C4-2B (cell line): ENCODE results near the gene PXDC1.

Experiments
- CTCF ChIP-seq: fragments of 450-650 bp; conservative IDR thresholded peaks from 2 replicates; pipeline ENCODE4 v1.5.1; 2017; ENCODE audit warnings: mild to moderate bottlenecking
- ZFX ChIP-seq: fragments of 450-650 bp; IDR thresholded peaks from 2 replicates; pipeline ENCODE4 v1.6.1; 2017

- no peak for TF ChIP-seq CTCF
- TF ChIP-seq ZFX, result no peak
These were observed 54.9 kb downstream of the PXDC1 start for GRCh38 chr6:3696525-3697088.
